GM18951 (cell line): ENCODE results near the gene CMTR2.

Source experiments
- POLR2A ChIP-seq: IDR thresholded peaks from 4 replicates; pipeline ENCODE4 v1.6.1; 2011; ENCODE audit warnings: mild to moderate bottlenecking; ENCODE audit not compliant: insufficient read length, insufficient read depth; ENCODE audit errors: extremely low read depth
- in situ Hi-C: fragments of 300-500 bp; cut with MboI; formaldehyde crosslinking; loops from one replicate; pipeline ENCODE4 v1.12.0; 2022; ENCODE audit warnings: low sequenced_read_pairs, mixed read lengths, inconsistent platforms; ENCODE audit not compliant: unreplicated experiment

The CMTR2 gene

DNA sequence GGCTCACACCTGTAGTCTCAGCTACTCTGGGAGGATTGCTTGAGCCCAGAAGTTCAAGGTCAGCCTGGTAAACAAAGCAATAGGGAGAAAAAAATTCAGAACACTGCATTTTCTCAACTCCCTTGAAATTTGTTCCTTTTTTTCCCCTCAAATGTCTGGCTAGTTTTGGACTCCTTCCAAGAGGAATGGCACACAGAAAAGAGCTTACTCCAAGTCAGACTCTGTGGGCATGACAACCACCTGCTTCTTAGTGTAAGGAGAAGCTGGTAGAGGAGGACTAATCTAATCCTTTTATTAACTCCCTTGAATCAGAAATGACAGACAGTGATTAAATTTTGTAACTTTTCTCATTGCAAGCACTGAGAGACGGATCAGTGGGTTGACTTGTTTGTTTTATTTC, 30.8 kb downstream of the CMTR2 start:
- no peak for TF ChIP-seq POLR2A
- in situ Hi-C loops = no loop called here

- no peak for TF ChIP-seq POLR2A
- in situ Hi-C loops = no loop called here
Observed at GRCh38 chr16:71257768-71258167, 31.4 kb downstream of the CMTR2 start.

GRCh38 chr16:71255721-71256120, 33.5 kb downstream of the CMTR2 start:
- in situ Hi-C loops = no loop called here
- TF ChIP-seq POLR2A = no peak

DNA sequence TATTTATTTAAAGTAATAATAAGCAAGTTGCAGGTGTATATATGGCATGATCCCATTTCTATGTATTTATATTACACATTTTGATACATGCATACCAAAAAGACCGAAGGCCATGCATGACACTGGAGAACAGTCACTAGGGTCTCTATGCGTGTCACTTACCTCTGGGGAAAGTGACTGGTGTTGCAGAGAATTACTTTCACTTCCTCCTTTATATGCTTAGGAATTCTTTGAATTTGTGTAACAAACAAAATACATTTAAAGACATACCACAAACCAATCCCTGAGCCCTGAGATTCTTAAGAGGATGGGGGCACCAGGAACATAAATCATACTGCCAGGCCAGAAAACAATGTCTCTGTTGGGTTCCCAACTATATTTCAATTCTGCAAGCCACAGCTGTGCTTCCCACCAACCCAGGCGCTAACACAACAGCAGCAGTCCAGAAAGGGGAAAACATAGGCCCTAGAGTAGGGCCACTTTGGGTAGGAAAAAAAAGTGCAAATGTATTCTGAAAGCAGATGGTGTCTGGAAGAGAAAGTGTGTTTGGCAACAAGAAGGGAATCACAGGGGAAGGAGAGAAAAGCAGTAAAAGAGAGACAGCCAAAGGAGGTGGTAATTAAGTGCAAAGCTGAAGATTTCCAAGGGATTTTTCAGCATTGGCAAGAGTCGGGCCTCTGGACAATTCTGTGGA, 34.2 kb downstream of the CMTR2 start:
- no peak for TF ChIP-seq POLR2A
- in situ Hi-C loops = no loop called here

DNA sequence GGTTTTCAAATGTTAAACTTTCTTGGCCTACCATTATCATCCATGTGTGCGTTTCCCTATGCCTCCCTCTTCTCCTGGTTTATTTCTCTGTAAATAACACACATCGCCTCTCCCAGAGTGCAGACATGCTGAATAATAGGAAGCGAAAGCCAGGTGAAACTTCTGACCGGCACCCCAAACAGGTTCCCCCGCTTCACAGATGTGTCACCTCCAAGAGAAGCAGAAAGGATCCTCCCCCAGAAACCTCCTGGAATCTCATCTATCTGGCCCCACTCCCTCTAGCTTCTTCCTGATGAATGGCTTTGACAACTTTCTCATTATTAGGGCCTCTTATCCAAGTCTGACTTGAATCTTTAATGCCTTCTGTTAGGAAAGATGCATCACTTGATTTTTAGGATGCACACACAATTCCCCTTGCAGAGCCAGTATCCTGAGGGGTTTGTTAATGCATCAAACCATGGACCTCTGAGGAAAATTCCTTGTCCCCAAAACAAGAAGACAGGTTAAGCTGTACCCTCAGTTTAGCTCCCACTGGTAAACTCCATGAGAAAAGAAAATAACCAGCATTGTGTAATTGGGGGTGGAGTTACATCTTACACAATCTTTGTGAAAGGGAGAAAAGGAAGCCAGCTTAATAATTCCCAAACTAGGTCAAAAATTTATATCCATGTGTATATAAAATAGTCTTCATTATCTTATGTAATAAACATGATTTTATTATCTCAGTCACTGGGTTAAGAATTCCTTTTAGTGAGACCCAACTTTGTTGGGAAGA, 38.6 kb downstream of the CMTR2 start:
- no peak for TF ChIP-seq POLR2A
- in situ Hi-C loops = no loop called here

DNA sequence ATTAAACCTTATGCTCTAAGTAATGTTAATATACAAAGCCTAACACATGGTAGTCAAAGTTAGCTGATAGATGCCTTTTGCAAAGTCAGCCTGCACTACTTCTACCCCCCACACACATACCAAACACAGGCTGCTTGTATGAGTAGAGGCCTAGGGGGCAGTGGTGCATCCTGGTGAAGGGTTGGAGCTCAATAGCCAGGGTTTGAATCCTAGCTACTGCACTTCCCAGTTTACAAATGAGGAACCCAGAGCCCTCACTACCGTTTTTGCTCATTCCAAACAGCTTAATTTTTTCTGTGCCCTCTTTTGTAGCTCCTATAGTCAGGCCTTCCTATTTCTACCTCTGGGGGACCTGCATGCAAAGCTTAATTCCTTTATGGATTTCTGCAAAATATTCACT, 39.8 kb downstream of the CMTR2 start:
- no peak for TF ChIP-seq POLR2A
- in situ Hi-C loops = no loop called here

- TF ChIP-seq POLR2A = no peak
- in situ Hi-C loops = no loop called here
Observed at GRCh38 chr16:71247478-71247877, 41.7 kb downstream of the CMTR2 start.

DNA sequence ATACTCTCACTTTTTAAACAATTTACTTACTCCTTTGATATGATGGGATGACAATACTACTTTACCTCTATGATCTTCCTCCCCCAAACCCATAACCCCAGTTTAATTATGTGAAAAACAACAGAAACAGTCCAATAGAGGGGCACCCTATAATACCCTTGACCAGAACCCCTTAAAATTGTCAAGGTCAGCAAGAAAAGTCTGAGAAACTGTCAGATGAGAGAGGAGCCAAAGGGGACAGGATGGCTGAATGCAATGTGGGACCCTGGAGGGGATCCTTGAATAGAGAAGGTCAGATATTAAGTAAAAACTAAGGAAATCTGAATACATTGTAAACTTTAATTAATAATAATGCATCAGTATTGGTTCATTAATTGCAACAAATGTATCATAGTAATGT, 42.9 kb downstream of the CMTR2 start:
- in situ Hi-C loops = no loop called here
- no peak for TF ChIP-seq POLR2A

DNA sequence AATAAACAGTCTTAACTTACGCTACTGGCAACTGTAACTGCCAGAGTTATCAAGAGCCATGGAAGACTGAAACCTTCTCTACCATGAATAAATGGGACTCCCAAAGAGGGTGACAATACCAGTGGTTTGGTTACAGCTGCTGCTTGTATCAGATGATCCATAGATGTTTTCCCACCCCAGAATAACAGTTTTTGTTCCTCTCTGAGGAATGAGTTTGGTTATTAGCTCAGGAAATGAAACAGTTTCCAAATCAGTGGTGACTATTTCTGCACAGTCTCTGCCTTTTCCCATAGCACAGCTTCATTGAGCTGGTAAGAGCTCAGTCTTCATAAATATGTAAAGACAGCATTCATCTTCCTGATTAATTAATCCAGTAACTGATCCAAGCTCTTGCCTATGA, 44.7 kb downstream of the CMTR2 start:
- no peak for TF ChIP-seq POLR2A
- in situ Hi-C loops = no loop called here

DNA sequence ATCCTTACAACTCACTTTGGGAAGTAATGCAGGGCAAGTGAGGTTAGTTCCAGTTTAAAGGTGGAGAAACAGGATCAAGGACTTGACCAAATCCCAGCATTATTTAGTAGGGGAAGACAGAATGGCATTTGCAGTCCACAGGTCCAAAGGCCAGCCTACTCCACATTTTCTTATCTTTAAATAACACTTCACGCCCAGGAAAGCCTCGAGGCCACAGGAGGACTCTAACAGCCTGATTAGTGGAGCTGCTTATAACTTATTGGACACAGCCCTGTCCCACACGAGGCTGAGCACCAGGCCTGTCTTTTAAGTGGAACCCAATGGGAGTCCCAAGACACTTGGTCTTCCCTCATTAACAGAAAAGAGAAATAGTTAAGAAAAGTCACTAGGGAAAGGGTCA, 46.6 kb downstream of the CMTR2 start:
- in situ Hi-C loops = no loop called here
- no peak for TF ChIP-seq POLR2A

- TF ChIP-seq POLR2A = no peak
- in situ Hi-C loops = no loop called here
Observed at GRCh38 chr16:71242036-71242435, 47.2 kb downstream of the CMTR2 start.
